ENCODE data around the gene CALR.

DNA sequence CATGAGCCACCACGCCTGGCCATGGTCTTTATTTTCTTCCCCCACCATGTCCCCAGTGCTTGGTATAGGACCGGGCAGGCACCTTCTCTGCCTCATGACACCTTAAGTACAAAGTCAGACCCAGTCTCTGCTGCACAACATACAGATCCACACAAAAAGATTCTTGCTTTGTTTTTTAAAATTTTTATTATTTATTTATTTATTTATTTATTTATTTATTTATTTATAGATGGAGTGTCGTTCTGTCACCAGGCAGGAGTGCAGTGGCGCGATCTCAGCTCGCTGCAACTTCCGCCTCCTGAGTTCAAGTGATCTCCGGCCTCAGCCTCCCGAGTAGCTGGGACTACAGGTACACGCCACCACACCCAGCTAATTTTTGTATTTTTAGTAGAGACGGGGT lies 54.3 kb downstream of the CALR start:
- TF ChIP-seq CTCF (IDR thresholded peaks at IDR 0.05) (no peak), EP300 (IDR thresholded peaks at IDR 0.05) (no peak), POLR2A (IDR thresholded peaks at IDR 0.05) (no peak), POLR2AphosphoS5 (IDR thresholded peaks at IDR 0.05) (no peak)
